Calu3 (cell line): Measurements from ENCODE around the gene FCAMR. TPM values are rescaled to one million over a fixed set of nuclear protein-coding genes. Genes with fewer than 3 reads are reported as not detected.

Experiments
- BruUV-seq: library from RNA; stranded (reverse); fragments of 400-500 nt; replicated peaks from 2 replicates; lab custom pipeline; 2021; lab: Mats Ljungman, UMichigan
- CTCF ChIA-PET: fragments of 300-600 bp; sonication (Branson Sonifier 250); formaldehyde crosslinking; loops from one replicate; lab custom pipeline; 2022; ENCODE audit warnings: antibody characterized with exemption; lab: Charles Lee
- DNase-seq: peaks from one replicate; pipeline ENCODE4 v3.0.0; 2022
- H3K27ac Mint-ChIP-seq: one replicate; pipeline ENCODE4 v1.8.0; 2022; ENCODE audit warnings: mixed read lengths; ENCODE audit not compliant: unreplicated experiment
- H3K27me3 Mint-ChIP-seq: one replicate; pipeline ENCODE4 v1.8.0; 2022; ENCODE audit warnings: mixed read lengths; ENCODE audit not compliant: unreplicated experiment
- H3K36me3 Mint-ChIP-seq: one replicate; pipeline ENCODE4 v1.8.0; 2022; ENCODE audit warnings: mild to moderate bottlenecking, moderate library complexity, mixed read lengths; ENCODE audit not compliant: insufficient read depth, unreplicated experiment
- H3K4me1 Mint-ChIP-seq: one replicate; pipeline ENCODE4 v1.8.0; 2022; ENCODE audit warnings: mild to moderate bottlenecking, low read depth, mixed read lengths; ENCODE audit not compliant: unreplicated experiment
- H3K4me3 Mint-ChIP-seq: one replicate; pipeline ENCODE4 v1.8.0; 2022; ENCODE audit warnings: mild to moderate bottlenecking, low read depth, moderate library complexity, mixed read lengths; ENCODE audit not compliant: unreplicated experiment
- H3K9me3 Mint-ChIP-seq: one replicate; pipeline ENCODE4 v1.8.0; 2022; ENCODE audit warnings: low read depth, mixed read lengths; ENCODE audit not compliant: unreplicated experiment
- CTCF ChIP-seq: fragments of 200-600 bp; IDR thresholded peaks from one replicate; pipeline ENCODE4 v1.8.0; 2022; ENCODE audit warnings: antibody characterized with exemption; ENCODE audit not compliant: unreplicated experiment
- intact Hi-C: fragments of 100-400 bp; cut with micrococcal nuclease; formaldehyde crosslinking; loops from one replicate; pipeline ENCODE4 v1.10.0; 2022; ENCODE audit not compliant: unreplicated experiment
- total RNA-seq: library from RNA; stranded (reverse); gene quantifications from 2 replicates; pipeline ENCODE4 v1.2.3, GENCODE V29; 2022

FCAMR gene
- total RNA-seq, 1 experiment from 2014 or later, result not detected

- peak; percentile 89 for DNase-seq
- H3K4me3 Mint-ChIP-seq, result peak overlapping the region; percentile 62
- H3K4me1 Mint-ChIP-seq, result peaks cover 42% of the 10 kb centered on the region
- CTCF ChIA-PET, result interaction anchor here (0.6 to 2.0 kb wide), 22 partner anchors 10 to 481 kb away, joined by 3 to 9 read pairs (median 4); partner anchors contain the start of genes EIF2D and PIGR
- no peaks in the 10 kb centered on the region for H3K27me3 Mint-ChIP-seq
- H3K27ac Mint-ChIP-seq, result peak overlapping the region; percentile 46
- H3K9me3 Mint-ChIP-seq, result no peaks in the 10 kb centered on the region
- peaks cover 9% of the 10 kb centered on the region for H3K36me3 Mint-ChIP-seq
- TF ChIP-seq CTCF, result no peak
- intact Hi-C loops, result no loop called here
- BruUV-seq, result no TSS peak
These were observed 60.9 kb downstream of the FCAMR start for GRCh38 chr1:206909161-206909882.

GRCh38 chr1:206908038-206908437 is 62.2 kb downstream of the FCAMR start:
- intact Hi-C loops, result no loop called here
- no TSS peak for BruUV-seq
- Mint-ChIP-seq H3K27me3 (no peaks in the 10 kb centered on the region), H3K36me3 (peaks cover 9% of the 10 kb centered on the region), H3K9me3 (no peaks in the 10 kb centered on the region), H3K4me1 (peaks cover 38% of the 10 kb centered on the region), H3K27ac (no peak overlapping the region), H3K4me3 (no peak overlapping the region)
- no peak for TF ChIP-seq CTCF
- CTCF ChIA-PET, result interaction anchor here (1.2 to 2.0 kb wide), 2 partner anchors 98 to 173 kb away, joined by 3 to 9 read pairs; no protein-coding TSS in a partner anchor
- DNase-seq, result no peak

Other genes with a start within 250 kb of the FCAMR start
- gene IL19, start 199.7 kb downstream of the FCAMR start, total RNA-seq, result not detected in 2 replicates
- not detected in 2 replicates for gene IL10, start 198.0 kb downstream of the FCAMR start, total RNA-seq
- not detected in 2 replicates for gene IL20, start 104.8 kb downstream of the FCAMR start, total RNA-seq
- not detected in 2 replicates for gene IL24, start 73.0 kb downstream of the FCAMR start, total RNA-seq
- gene FCMR, start 48.5 kb downstream of the FCAMR start, total RNA-seq, result 0.86 and 1.1 TPM in 2 replicates
- gene PIGR, start 24.0 kb downstream of the FCAMR start, total RNA-seq, result 250 and 367 TPM in 2 replicates
- 106 and 124 TPM in 2 replicates for gene C1orf116, start 62.3 kb upstream of the FCAMR start, total RNA-seq
- gene YOD1, start 80.7 kb upstream of the FCAMR start, total RNA-seq, result 17.7 and 22.4 TPM in 2 replicates
- 52.0 and 54.4 TPM in 2 replicates for gene PFKFB2, start 82.8 kb upstream of the FCAMR start, total RNA-seq
- 7.5 and 10.2 TPM in 2 replicates for gene C4BPB, start 118.4 kb upstream of the FCAMR start, total RNA-seq
- gene C4BPA, start 133.8 kb upstream of the FCAMR start, total RNA-seq, result 1.0 and 1.3 TPM in 2 replicates